Measurements from ENCODE around the gene IQGAP2.

IQGAP2 gene

GRCh38 chr5:76535577-76535976, 132.5 kb downstream of the IQGAP2 start:
- Histone ChIP-seq H3K9ac (ENCODE audit: low read depth, low read length) (no peak overlapping the region), H3K9me3 (ENCODE audit: insufficient read depth, low read depth, low read length) (no peaks in the 10 kb centered on the region), H3K4me3 (ENCODE audit: low read length) (no peak overlapping the region), H3K27me3 (ENCODE audit: insufficient read depth, low read length) (no peaks in the 10 kb centered on the region), H3K4me1 (ENCODE audit: insufficient read depth, low read length) (peaks cover 11% of the 10 kb centered on the region), H3K27ac (ENCODE audit: low read length) (no peak overlapping the region), H3K36me3 (ENCODE audit: insufficient read depth, low read depth, low read length) (no peaks in the 10 kb centered on the region)

GRCh38 chr5:76537073-76537543, 134.0 kb downstream of the IQGAP2 start:
- H3K36me3 ChIP-seq (ENCODE audit: insufficient read depth, low read depth, low read length) = no peaks in the 10 kb centered on the region
- H3K9ac ChIP-seq (ENCODE audit: low read depth, low read length) = no peak overlapping the region
- no peaks in the 10 kb centered on the region for H3K27me3 ChIP-seq (ENCODE audit: insufficient read depth, low read length)
- no peaks in the 10 kb centered on the region for H3K9me3 ChIP-seq (ENCODE audit: insufficient read depth, low read depth, low read length)
- peaks cover 11% of the 10 kb centered on the region for H3K4me1 ChIP-seq (ENCODE audit: insufficient read depth, low read length)
- H3K27ac ChIP-seq (ENCODE audit: low read length) = no peak overlapping the region
- H3K4me3 ChIP-seq (ENCODE audit: low read length) = no peak overlapping the region

GRCh38 chr5:76542241-76542640, 139.2 kb downstream of the IQGAP2 start:
- Histone ChIP-seq H3K4me1 (ENCODE audit: insufficient read depth, low read length) (peaks cover 13% of the 10 kb centered on the region), H3K9me3 (ENCODE audit: insufficient read depth, low read depth, low read length) (no peaks in the 10 kb centered on the region), H3K27ac (ENCODE audit: low read length) (no peak overlapping the region), H3K36me3 (ENCODE audit: insufficient read depth, low read depth, low read length) (no peaks in the 10 kb centered on the region), H3K4me3 (ENCODE audit: low read length) (no peak overlapping the region), H3K27me3 (ENCODE audit: insufficient read depth, low read length) (no peaks in the 10 kb centered on the region), H3K9ac (ENCODE audit: low read depth, low read length) (no peak overlapping the region)

GRCh38 chr5:76542887-76543690, 140.0 kb downstream of the IQGAP2 start:
- peaks cover 10% of the 10 kb centered on the region; the same call in 1 of the 2 replicates for H3K4me1 ChIP-seq (ENCODE audit: insufficient read depth, low read length)
- H3K27me3 ChIP-seq (ENCODE audit: insufficient read depth, low read length) = no peaks in the 10 kb centered on the region
- H3K27ac ChIP-seq (ENCODE audit: low read length) = no peak overlapping the region
- H3K9me3 ChIP-seq (ENCODE audit: insufficient read depth, low read depth, low read length) = no peaks in the 10 kb centered on the region
- H3K36me3 ChIP-seq (ENCODE audit: insufficient read depth, low read depth, low read length) = no peaks in the 10 kb centered on the region
- H3K4me3 ChIP-seq (ENCODE audit: low read length) = no peak overlapping the region
- no peak overlapping the region for H3K9ac ChIP-seq (ENCODE audit: low read depth, low read length)

- Histone ChIP-seq H3K9ac (ENCODE audit: low read depth, low read length) (no peak overlapping the region), H3K9me3 (ENCODE audit: insufficient read depth, low read depth, low read length) (no peaks in the 10 kb centered on the region), H3K36me3 (ENCODE audit: insufficient read depth, low read depth, low read length) (no peaks in the 10 kb centered on the region), H3K27ac (ENCODE audit: low read length) (no peak overlapping the region), H3K4me3 (ENCODE audit: low read length) (no peak overlapping the region), H3K27me3 (ENCODE audit: insufficient read depth, low read length) (no peaks in the 10 kb centered on the region), H3K4me1 (ENCODE audit: insufficient read depth, low read length) (peaks cover 10% of the 10 kb centered on the region; the same call in 1 of the 2 replicates)
Measured at GRCh38 chr5:76544268-76544926, 141.3 kb downstream of the IQGAP2 start.

- no peak overlapping the region for H3K4me3 ChIP-seq (ENCODE audit: low read length)
- no peak overlapping the region for H3K27ac ChIP-seq (ENCODE audit: low read length)
- H3K9ac ChIP-seq (ENCODE audit: low read depth, low read length) = no peak overlapping the region
- no peaks in the 10 kb centered on the region for H3K9me3 ChIP-seq (ENCODE audit: insufficient read depth, low read depth, low read length)
- H3K4me1 ChIP-seq (ENCODE audit: insufficient read depth, low read length) = peaks cover 10% of the 10 kb centered on the region; the same call in 1 of the 2 replicates
- no peaks in the 10 kb centered on the region for H3K36me3 ChIP-seq (ENCODE audit: insufficient read depth, low read depth, low read length)
- no peaks in the 10 kb centered on the region for H3K27me3 ChIP-seq (ENCODE audit: insufficient read depth, low read length)
Measured at GRCh38 chr5:76545184-76545583, 142.1 kb downstream of the IQGAP2 start.

GRCh38 chr5:76546497-76547102, 143.5 kb downstream of the IQGAP2 start:
- H3K9ac ChIP-seq (ENCODE audit: low read depth, low read length) = no peak overlapping the region
- H3K27ac ChIP-seq (ENCODE audit: low read length) = no peak overlapping the region
- H3K36me3 ChIP-seq (ENCODE audit: insufficient read depth, low read depth, low read length) = no peaks in the 10 kb centered on the region
- no peaks in the 10 kb centered on the region for H3K27me3 ChIP-seq (ENCODE audit: insufficient read depth, low read length)
- peaks cover 10% of the 10 kb centered on the region; the same call in 1 of the 2 replicates for H3K4me1 ChIP-seq (ENCODE audit: insufficient read depth, low read length)
- no peak overlapping the region for H3K4me3 ChIP-seq (ENCODE audit: low read length)
- H3K9me3 ChIP-seq (ENCODE audit: insufficient read depth, low read depth, low read length) = no peaks in the 10 kb centered on the region

GRCh38 chr5:76547242-76547890, 144.3 kb downstream of the IQGAP2 start:
- Histone ChIP-seq H3K36me3 (ENCODE audit: insufficient read depth, low read depth, low read length) (no peaks in the 10 kb centered on the region), H3K4me3 (ENCODE audit: low read length) (no peak overlapping the region), H3K9me3 (ENCODE audit: insufficient read depth, low read depth, low read length) (no peaks in the 10 kb centered on the region), H3K27me3 (ENCODE audit: insufficient read depth, low read length) (no peaks in the 10 kb centered on the region), H3K9ac (ENCODE audit: low read depth, low read length) (no peak overlapping the region), H3K27ac (ENCODE audit: low read length) (no peak overlapping the region), H3K4me1 (ENCODE audit: insufficient read depth, low read length) (peaks cover 10% of the 10 kb centered on the region; the same call in 1 of the 2 replicates)

- Histone ChIP-seq H3K9ac (ENCODE audit: low read depth, low read length) (no peak overlapping the region), H3K27me3 (ENCODE audit: insufficient read depth, low read length) (no peaks in the 10 kb centered on the region), H3K4me1 (ENCODE audit: insufficient read depth, low read length) (peaks cover 6% of the 10 kb centered on the region; the same call in 1 of the 2 replicates), H3K9me3 (ENCODE audit: insufficient read depth, low read depth, low read length) (no peaks in the 10 kb centered on the region), H3K27ac (ENCODE audit: low read length) (no peak overlapping the region), H3K36me3 (ENCODE audit: insufficient read depth, low read depth, low read length) (no peaks in the 10 kb centered on the region), H3K4me3 (ENCODE audit: low read length) (no peak overlapping the region)
Measured at GRCh38 chr5:76547891-76548524, 144.9 kb downstream of the IQGAP2 start.

GRCh38 chr5:76548525-76549229, 145.6 kb downstream of the IQGAP2 start:
- Histone ChIP-seq H3K27me3 (ENCODE audit: insufficient read depth, low read length) (no peaks in the 10 kb centered on the region), H3K9ac (ENCODE audit: low read depth, low read length) (no peak overlapping the region), H3K36me3 (ENCODE audit: insufficient read depth, low read depth, low read length) (no peaks in the 10 kb centered on the region), H3K9me3 (ENCODE audit: insufficient read depth, low read depth, low read length) (no peaks in the 10 kb centered on the region), H3K4me3 (ENCODE audit: low read length) (no peak overlapping the region), H3K4me1 (ENCODE audit: insufficient read depth, low read length) (peaks cover 5% of the 10 kb centered on the region; the same call in 1 of the 2 replicates), H3K27ac (ENCODE audit: low read length) (no peak overlapping the region)

Data from iPS-20b (cell line).